DND-41 (cell line): Measurements from ENCODE around the gene NMNAT2.

Source experiments
- CTCF ChIP-seq: IDR thresholded peaks from 2 replicates; pipeline ENCODE4 v1.5.1; 2012; ENCODE audit warnings: borderline replicate concordance, low read length, moderate library complexity, mild to moderate bottlenecking; ENCODE audit not compliant: poor library complexity, severe bottlenecking; ENCODE audit errors: extremely low read depth
- EZH2 ChIP-seq: IDR thresholded peaks from 3 replicates; pipeline ENCODE4 v1.6.1; 2012; ENCODE audit warnings: borderline replicate concordance, low read depth, mild to moderate bottlenecking, moderate library complexity, low read length, inconsistent platforms; ENCODE audit not compliant: severe bottlenecking

- TF ChIP-seq CTCF (no peak), EZH2 (no peak)
These were observed 39.3 kb upstream of the NMNAT2 start for GRCh38 chr1:183457449-183457848.
